Activated CD4-positive, alpha-beta memory T cell treated with anti-CD3 and anti-CD28 coated beads, Interleukin-2, amount 10 ng/mL, durations not matched to agents 7 days and 5 days (primary cell): Measurements from ENCODE around the gene NPAS3. TPM values are rescaled to one million over a fixed set of nuclear protein-coding genes. Genes with fewer than 3 reads are reported as not detected.

ENCODE experiments used
- CTCF ChIA-PET: fragments of 350-600 bp; sonication (Branson Sonifier 250); formaldehyde crosslinking; loops from one replicate; lab custom pipeline; 2021; ENCODE audit warnings: antibody characterized with exemption, inconsistent platforms; lab: Charles Lee
- POLR2A ChIA-PET: fragments of 350-600 bp; sonication (Branson Sonifier 250); formaldehyde crosslinking; loops from one replicate; lab custom pipeline; 2021; ENCODE audit warnings: antibody characterized with exemption; lab: Charles Lee
- DNase-seq: peaks from one replicate; pipeline ENCODE4 v3.0.0-alpha.2; 2020
- H3K27ac Mint-ChIP-seq: one replicate; pipeline ENCODE4 v1.8.0; 2021; ENCODE audit warnings: mild to moderate bottlenecking, mixed read lengths
- H3K27me3 Mint-ChIP-seq: one replicate; pipeline ENCODE4 v1.8.0; 2021; ENCODE audit warnings: mixed read lengths
- H3K36me3 Mint-ChIP-seq: one replicate; pipeline ENCODE4 v1.8.0; 2021; ENCODE audit warnings: low read depth, mixed read lengths
- H3K4me1 Mint-ChIP-seq: one replicate; pipeline ENCODE4 v1.8.0; 2021; ENCODE audit warnings: mixed read lengths
- H3K4me3 Mint-ChIP-seq: one replicate; pipeline ENCODE4 v1.8.0; 2021; ENCODE audit warnings: mild to moderate bottlenecking, mixed read lengths
- H3K9me3 Mint-ChIP-seq: one replicate; pipeline ENCODE4 v1.8.0; 2021; ENCODE audit warnings: mixed read lengths
- total RNA-seq, 2 experiments: library from RNA; stranded (reverse); gene quantifications; one replicate each; pipeline ENCODE4 v1.2.3, GENCODE V29; 2021

NPAS3 gene
- total RNA-seq, 2 experiments from 2014 or later: not detected

DNA sequence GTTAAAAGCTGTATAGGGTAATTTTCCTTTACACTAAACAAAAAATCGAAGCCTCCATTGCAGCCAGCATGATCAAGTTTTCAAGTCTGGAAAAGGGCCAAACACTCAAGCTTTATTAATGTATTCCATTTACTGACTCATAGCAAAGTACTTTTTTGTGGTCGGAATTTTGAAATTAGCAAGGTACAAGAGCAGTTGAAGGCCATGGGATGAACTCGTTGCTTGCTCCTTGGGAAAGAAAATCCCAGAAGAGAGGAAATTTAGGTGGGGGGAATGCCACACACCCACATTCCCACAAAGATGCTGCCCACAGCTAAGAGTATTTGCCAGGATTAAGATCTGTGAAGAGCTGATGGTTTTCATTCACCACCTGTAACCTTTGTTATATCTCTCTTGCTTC, 678.5 kb downstream of the NPAS3 start:
- Mint-ChIP-seq H3K27me3 (no peaks in the 10 kb centered on the region), H3K4me3 (no peak overlapping the region), H3K9me3 (no peaks in the 10 kb centered on the region), H3K27ac (no peak overlapping the region), H3K36me3 (no peaks in the 10 kb centered on the region), H3K4me1 (no peaks in the 10 kb centered on the region)
- POLR2A ChIA-PET: no interaction called here
- CTCF ChIA-PET: no interaction called here
- no peak for DNase-seq

DNA sequence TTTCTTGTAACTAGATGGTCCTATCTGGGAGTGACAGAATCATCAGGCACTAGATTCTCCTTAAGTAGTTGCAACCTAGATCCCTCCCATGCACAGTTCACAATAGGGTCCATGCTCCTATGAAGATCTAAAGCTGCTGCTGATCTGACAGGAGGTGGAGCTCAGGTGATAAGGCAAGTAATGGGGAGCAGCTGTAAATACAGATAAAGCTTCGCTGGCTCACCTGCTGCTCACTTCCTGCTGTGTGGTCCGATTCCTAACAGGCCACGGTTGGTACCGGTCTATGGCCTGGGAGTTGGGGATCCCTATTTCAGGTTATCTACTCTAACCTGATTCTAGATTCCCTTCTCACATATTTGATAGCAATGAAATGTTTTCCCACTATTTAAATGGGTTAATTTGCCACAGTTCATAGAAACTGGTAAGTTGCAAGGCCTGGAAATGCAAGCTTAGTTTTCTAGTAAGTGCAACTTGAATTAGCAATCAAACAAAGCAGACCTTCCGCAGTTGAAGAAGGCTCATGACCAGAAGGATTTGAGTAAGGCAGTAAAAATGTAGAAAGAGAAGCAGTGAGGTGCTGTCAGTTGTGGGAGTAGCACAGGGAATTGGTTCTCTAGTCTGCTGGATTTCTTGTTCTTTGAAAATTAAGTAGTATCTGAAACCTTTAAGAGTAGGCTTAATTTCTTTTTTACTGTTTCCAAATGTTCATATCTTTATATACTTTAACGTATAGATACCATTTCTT, 679.9 kb downstream of the NPAS3 start:
- ChIA-PET POLR2A (no interaction called here), CTCF (no interaction called here)
- no peak overlapping the region for H3K27ac Mint-ChIP-seq
- no peaks in the 10 kb centered on the region for H3K27me3 Mint-ChIP-seq
- no peak overlapping the region for H3K4me3 Mint-ChIP-seq
- DNase-seq: no peak
- no peaks in the 10 kb centered on the region for H3K9me3 Mint-ChIP-seq
- H3K4me1 Mint-ChIP-seq: no peaks in the 10 kb centered on the region
- no peaks in the 10 kb centered on the region for H3K36me3 Mint-ChIP-seq

DNA sequence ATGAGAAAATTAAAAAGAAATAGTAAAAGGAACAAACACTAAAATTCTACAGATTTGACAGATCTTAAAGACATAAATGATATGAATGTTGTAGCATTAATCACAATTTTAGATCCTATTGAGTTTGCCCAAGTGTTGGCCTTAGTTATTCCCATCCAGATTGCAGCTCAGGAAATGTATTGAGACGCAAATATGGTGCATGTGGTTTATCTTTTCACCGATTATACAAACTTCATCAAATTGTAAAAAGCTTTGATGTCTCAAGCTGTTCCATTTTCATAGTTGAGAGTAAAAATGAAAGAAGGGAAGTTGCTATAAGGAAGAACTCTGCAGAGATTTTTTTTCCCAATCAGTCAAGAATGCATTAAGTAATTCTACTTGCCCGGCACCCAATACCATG, 683.8 kb downstream of the NPAS3 start:
- H3K27me3 Mint-ChIP-seq: no peaks in the 10 kb centered on the region
- no peak for DNase-seq
- POLR2A ChIA-PET: no interaction called here
- CTCF ChIA-PET: no interaction called here
- no peaks in the 10 kb centered on the region for H3K36me3 Mint-ChIP-seq
- H3K4me1 Mint-ChIP-seq: no peaks in the 10 kb centered on the region
- H3K4me3 Mint-ChIP-seq: no peak overlapping the region
- no peak overlapping the region for H3K27ac Mint-ChIP-seq
- H3K9me3 Mint-ChIP-seq: no peaks in the 10 kb centered on the region

DNA sequence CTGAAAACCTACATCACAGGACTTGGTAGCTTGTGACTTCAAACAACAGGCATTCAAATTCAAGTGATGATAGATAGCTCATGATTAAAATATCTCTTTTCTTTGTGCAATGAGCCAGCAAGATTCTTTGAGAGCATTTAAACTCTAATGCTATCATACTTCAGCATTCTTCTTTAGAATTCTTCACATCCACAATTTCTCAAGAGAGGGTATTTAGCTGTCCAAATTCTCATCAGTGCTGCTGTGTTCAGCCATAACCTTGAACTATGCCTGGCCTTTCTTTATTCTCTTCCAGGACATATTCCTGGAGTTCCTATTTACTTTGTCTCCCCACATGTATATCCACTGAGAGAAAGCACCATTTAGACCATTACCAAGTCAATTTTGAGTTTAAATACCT, 691.1 kb downstream of the NPAS3 start:
- no peaks in the 10 kb centered on the region for H3K36me3 Mint-ChIP-seq
- no peak for DNase-seq
- no peak overlapping the region for H3K27ac Mint-ChIP-seq
- no peaks in the 10 kb centered on the region for H3K27me3 Mint-ChIP-seq
- no peak overlapping the region for H3K4me3 Mint-ChIP-seq
- no peaks in the 10 kb centered on the region for H3K4me1 Mint-ChIP-seq
- no peaks in the 10 kb centered on the region for H3K9me3 Mint-ChIP-seq
- ChIA-PET CTCF (no interaction called here), POLR2A (no interaction called here)

DNA sequence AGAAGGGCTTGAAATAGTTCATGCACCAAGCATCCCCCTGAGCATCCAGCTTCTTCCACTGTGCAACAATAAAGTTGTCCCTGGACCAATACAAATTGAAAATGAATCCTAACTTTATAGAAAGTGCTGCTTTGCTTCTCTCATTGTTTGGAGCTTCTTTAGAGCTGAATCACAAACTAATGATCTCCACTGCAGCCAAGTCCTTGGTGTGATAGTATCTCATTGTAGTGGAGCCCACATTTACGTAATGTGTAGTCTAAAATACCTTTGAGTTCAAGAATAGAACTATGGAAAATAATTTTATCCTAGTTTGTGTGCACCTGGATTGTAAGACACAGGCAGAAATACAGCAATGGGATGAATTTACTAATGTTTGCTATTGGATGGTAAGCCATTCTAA, 692.3 kb downstream of the NPAS3 start:
- H3K4me3 Mint-ChIP-seq: no peak overlapping the region
- no peaks in the 10 kb centered on the region for H3K36me3 Mint-ChIP-seq
- H3K4me1 Mint-ChIP-seq: no peaks in the 10 kb centered on the region
- H3K27ac Mint-ChIP-seq: no peak overlapping the region
- no peak for DNase-seq
- no peaks in the 10 kb centered on the region for H3K27me3 Mint-ChIP-seq
- H3K9me3 Mint-ChIP-seq: no peaks in the 10 kb centered on the region
- ChIA-PET POLR2A (no interaction called here), CTCF (no interaction called here)

DNA sequence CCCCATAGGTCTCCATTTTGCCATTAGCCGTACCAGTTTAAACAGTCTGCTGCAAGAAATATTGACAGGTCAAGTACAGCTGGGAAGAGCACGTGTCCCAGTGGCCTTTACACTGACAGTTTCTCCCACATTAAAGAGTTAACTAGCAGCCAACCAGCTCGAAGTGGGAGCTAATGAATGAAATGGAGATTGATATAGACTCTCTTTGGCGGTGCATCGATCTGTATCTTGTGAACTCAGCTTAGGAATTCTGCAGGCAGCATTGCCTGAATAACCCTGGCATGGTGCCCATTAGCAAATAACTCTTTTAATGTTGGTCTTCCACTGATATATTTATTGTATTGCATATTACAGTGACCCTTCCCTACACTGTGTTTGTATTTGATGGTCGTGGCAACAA, 692.8 kb downstream of the NPAS3 start:
- H3K4me3 Mint-ChIP-seq: no peak overlapping the region

DNA sequence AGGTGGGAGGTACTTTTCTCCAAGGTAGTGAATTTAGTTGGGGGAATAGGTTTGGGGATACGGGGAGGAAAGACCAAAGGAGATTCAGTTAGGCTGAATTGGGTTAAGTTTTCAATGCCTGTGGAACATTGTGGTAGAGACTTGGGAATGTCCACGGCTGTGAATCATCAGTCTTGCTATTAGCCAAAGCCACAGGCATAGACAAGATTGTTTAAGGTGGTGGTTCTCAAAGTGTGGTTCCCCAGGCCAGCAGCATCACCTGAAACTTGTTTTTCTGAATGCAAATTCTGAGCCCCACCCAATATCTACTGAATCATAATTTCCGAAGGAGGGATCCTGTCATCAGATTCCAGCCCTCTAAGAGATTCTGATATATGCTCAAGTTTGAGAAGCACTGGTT, 696.0 kb downstream of the NPAS3 start:
- H3K36me3 Mint-ChIP-seq: no peaks in the 10 kb centered on the region
- H3K9me3 Mint-ChIP-seq: no peaks in the 10 kb centered on the region
- DNase-seq: no peak
- CTCF ChIA-PET: no interaction called here
- POLR2A ChIA-PET: no interaction called here
- H3K4me1 Mint-ChIP-seq: no peaks in the 10 kb centered on the region
- H3K27ac Mint-ChIP-seq: no peak overlapping the region
- H3K27me3 Mint-ChIP-seq: no peaks in the 10 kb centered on the region
- H3K4me3 Mint-ChIP-seq: no peak overlapping the region

More for the DNA sequence above, 692.8 kb downstream of the NPAS3 start:
- CTCF ChIA-PET: no interaction called here
- Mint-ChIP-seq H3K27me3 (no peaks in the 10 kb centered on the region), H3K9me3 (no peaks in the 10 kb centered on the region), H3K27ac (no peak overlapping the region), H3K4me1 (no peaks in the 10 kb centered on the region), H3K36me3 (no peaks in the 10 kb centered on the region)
- POLR2A ChIA-PET: no interaction called here
- no peak for DNase-seq

DNA sequence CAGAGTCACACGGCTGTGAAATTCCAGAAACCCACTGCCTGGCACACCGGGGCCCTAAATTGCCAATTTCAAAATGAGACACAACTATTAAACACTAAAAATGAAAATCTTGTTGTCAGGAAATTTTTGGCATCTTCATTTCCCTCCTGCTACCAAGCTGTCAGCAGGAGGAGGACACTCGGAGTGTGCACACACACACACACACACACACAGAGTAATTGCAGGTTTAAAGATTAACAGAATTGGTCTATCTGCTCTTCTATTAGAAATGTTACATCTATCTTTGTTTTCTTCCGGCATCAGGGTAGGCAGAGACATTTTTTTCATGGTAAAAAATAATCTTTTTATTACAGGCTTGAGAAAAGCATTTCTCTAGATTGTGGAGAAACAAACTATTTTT, 698.0 kb downstream of the NPAS3 start:
- no peaks in the 10 kb centered on the region for H3K36me3 Mint-ChIP-seq
- no peak overlapping the region for H3K27ac Mint-ChIP-seq
- no peaks in the 10 kb centered on the region for H3K9me3 Mint-ChIP-seq
- DNase-seq: no peak
- POLR2A ChIA-PET: no interaction called here
- no peaks in the 10 kb centered on the region for H3K4me1 Mint-ChIP-seq
- CTCF ChIA-PET: no interaction called here
- H3K27me3 Mint-ChIP-seq: no peaks in the 10 kb centered on the region
- H3K4me3 Mint-ChIP-seq: no peak overlapping the region

DNA sequence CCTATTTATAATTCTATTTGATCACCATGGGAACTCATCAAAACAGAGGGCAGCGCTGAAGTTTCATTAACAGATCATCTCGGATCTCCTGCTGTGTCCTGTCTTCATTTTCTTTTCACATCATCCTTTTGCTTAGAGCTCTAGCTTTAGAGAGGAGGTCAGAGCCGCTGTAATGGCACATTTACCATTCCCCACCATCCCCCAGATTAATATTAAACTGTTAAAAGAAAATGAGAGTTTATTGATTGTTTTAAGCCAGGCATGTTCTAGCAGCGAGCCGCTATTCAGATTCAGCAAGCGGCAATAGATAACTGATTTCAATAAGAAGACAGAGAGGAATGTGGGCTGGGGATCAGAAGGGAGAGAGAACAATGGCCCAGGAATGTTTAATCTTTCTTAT, 703.4 kb downstream of the NPAS3 start:
- POLR2A ChIA-PET: no interaction called here
- H3K27me3 Mint-ChIP-seq: no peaks in the 10 kb centered on the region

DNA sequence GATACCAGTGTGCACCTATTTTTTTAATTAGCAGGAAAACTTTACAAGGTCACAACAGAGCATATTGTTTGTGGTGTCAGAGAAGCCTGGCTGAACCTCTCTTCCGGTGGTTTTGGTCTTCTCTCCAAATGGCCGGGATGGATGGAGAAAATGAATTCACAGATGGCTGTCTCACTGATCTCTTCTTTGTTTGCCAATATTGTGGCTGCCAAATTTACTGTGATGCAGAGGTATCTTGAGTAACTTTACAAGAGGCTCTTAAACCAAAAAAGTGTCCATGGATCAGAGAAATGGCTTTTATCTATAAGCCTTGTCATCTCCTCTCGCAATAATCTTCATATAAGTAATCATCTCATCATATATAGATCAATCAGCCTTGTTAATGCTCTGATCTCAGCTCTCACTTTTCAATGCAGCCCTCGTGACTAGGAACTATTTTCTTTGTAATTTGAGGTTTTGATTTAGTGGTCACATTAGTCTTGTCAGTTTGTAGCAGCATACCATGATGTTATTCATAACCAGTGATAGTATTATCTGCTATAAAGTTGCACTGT, 704.1 kb downstream of the NPAS3 start:
- Mint-ChIP-seq H3K36me3 (no peaks in the 10 kb centered on the region), H3K4me1 (no peaks in the 10 kb centered on the region), H3K27ac (no peak overlapping the region), H3K9me3 (no peaks in the 10 kb centered on the region), H3K4me3 (no peak overlapping the region), H3K27me3 (no peaks in the 10 kb centered on the region)
- ChIA-PET POLR2A (no interaction called here), CTCF (no interaction called here)
- DNase-seq: no peak

More for the DNA sequence above, 703.4 kb downstream of the NPAS3 start:
- no peak for DNase-seq
- H3K36me3 Mint-ChIP-seq: no peaks in the 10 kb centered on the region
- CTCF ChIA-PET: no interaction called here
- H3K9me3 Mint-ChIP-seq: no peaks in the 10 kb centered on the region
- H3K4me3 Mint-ChIP-seq: no peak overlapping the region
- no peak overlapping the region for H3K27ac Mint-ChIP-seq
- H3K4me1 Mint-ChIP-seq: no peaks in the 10 kb centered on the region

DNA sequence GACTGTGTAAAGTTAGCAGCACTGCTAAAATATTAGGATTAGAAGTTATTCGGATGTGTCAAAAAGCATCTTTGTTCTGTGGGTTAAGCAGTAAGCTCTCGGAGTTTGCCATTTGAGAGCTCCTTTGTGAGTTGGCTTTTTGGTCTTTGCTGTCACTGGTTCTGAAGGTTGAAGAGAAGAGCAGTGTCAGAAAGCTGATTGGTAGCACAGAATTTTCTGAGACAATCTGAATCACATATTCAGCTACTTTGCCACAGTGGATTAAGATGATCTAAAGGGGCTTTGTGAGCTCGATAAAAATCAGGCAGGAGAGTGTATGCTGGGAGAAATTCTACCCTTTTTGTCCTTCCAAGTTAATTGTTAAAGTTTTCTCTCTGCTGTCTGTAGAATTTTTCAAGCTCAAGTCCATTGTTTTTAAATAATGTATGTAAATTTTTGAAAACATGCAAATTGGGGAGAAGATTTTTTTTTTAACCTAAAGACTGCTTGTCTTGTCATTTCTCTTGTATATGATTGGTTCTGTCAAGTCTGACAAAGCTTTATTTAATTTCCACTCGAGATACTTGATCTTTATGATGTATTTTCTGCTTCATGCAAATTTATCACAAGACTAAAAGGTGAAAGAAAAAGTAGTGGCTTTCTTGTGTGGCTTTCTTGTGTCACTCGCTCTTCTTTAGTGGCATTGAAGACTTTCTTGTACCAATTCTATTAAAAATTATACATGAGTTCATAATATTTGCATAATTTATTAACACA, 704.9 kb downstream of the NPAS3 start:
- Mint-ChIP-seq H3K4me3 (no peak overlapping the region), H3K36me3 (no peaks in the 10 kb centered on the region), H3K27ac (no peak overlapping the region), H3K4me1 (no peaks in the 10 kb centered on the region), H3K9me3 (no peaks in the 10 kb centered on the region), H3K27me3 (no peaks in the 10 kb centered on the region)
- DNase-seq: no peak
- POLR2A ChIA-PET: no interaction called here
- CTCF ChIA-PET: no interaction called here

DNA sequence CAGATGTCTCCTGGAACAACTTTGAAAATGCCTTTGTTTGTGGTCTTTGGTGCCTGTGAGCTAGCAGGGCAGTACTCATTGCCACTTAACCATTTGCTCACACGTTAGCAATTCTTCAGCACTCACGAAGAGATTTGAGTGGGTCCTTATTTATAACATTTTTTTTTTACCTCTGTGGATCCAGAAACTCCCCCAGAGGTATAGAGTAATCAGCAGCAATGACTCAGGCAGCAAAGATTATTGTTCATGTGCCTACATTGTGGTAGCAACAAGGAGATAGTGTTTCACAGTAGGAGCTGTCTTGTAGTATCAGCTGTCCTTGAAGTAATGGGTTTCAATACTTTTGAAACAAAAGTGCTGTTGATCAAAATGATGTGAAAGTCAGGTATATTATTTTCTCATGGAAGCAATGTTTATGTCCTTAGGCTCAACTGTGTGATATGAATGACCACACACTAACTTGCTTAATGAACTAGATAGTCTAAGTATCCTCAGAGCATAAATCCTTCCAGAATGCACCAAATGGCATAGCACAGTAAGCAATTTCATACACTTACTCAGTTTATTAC, 708.1 kb downstream of the NPAS3 start:
- H3K4me3 Mint-ChIP-seq: no peak overlapping the region

DNA sequence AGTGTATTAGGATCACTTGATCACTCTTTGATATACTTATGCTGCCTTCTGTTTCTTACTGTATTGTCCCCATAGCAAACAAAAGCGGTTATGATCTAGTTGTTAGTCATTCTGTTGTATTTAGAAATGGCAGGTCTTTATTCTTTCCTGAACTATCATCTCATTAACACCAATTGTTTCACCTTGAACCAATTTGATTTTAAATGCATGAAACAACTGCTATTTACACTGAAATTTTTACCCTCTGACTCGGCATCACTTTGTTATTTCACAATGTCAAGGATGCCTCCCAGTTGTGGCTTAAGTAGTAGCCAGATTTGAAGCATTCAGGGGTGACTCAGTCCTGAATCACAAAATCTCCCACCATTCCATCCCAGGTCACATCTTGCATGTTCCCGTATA, 708.7 kb downstream of the NPAS3 start:
- no peak overlapping the region for H3K4me3 Mint-ChIP-seq
- ChIA-PET POLR2A (no interaction called here), CTCF (no interaction called here)
- H3K27me3 Mint-ChIP-seq: no peaks in the 10 kb centered on the region
- no peaks in the 10 kb centered on the region for H3K36me3 Mint-ChIP-seq
- DNase-seq: no peak
- no peak overlapping the region for H3K27ac Mint-ChIP-seq
- H3K9me3 Mint-ChIP-seq: no peaks in the 10 kb centered on the region
- no peaks in the 10 kb centered on the region for H3K4me1 Mint-ChIP-seq

More for the DNA sequence above, 708.1 kb downstream of the NPAS3 start:
- no peak for DNase-seq
- no peaks in the 10 kb centered on the region for H3K36me3 Mint-ChIP-seq
- no peaks in the 10 kb centered on the region for H3K4me1 Mint-ChIP-seq
- ChIA-PET POLR2A (no interaction called here), CTCF (no interaction called here)
- H3K27ac Mint-ChIP-seq: no peak overlapping the region
- H3K27me3 Mint-ChIP-seq: no peaks in the 10 kb centered on the region
- H3K9me3 Mint-ChIP-seq: no peaks in the 10 kb centered on the region
